T-helper 9 cell (primary cell): Measurements from ENCODE around the gene CCL14.
"Not testable (repeated sequence)": the region's sequence is repeated elsewhere in the genome, so short reads cannot be mapped to it uniquely, and the experiment has no call there.

Experiments used
- DNase-seq: peaks from one replicate; pipeline ENCODE4 v3.0.0-alpha.2; 2020

CCL14 gene

DNA sequence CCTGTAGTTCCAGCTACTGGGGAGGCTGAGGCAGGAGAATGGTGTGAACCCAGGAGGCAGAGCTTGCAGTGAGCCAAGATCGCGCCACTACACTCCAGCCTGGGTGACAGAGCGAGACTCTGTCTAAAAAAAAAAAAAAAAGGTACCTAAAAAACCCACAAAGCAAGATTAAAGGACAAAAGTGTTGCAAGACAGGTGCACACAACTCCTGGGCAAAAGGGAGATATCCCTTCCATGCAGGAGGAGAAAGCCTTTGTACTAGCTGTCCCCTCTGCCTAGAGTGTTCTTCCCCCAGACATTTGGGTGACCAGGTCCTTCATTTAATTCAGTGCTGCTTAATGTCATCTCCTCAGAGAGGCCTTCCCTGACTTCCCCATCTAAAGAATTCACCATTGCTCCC lies 48.0 kb downstream of the CCL14 start:
- DNase-seq, result not testable (repeated sequence)

DNA sequence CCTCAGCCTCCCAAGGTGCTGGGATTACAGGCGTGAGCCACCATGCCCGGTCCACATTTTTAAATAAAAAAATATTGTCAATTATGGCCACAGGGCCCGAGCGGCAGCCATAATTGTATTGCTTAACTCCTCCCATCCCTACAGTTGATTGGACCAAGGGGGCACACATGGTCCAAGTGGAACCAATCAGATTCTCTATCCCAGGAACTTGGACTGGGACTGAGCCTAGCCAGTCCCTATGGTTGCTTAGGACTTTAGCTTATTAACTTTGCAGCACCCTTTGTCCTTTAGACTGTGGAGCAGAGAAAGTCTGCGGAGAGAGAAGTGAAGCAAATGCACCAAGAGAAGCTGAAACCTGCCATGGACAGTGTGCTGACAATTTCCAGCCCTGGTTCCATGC lies 50.5 kb downstream of the CCL14 start:
- no peak for DNase-seq

DNA sequence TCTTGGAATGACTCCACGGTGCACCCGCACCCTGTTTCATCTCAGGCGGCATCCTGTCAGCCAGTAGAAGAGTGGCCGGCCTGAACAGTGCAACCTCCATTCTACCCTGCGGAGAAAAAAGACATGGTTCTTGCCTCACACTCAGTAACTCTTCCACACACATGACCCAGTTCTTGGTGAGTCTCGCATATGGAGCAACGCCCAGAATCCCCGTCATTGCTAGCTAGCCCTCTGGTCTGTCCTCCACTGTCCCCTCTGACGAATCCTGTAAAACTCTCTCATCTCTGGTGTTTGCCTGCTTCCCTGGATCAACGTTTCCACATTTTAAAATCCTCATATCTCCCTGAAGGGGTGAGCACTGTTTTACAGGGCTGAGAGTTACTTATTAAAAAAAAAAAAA lies 51.8 kb downstream of the CCL14 start:
- DNase-seq, result no peak
